ENCODE measurements around the gene TPH2.

DNA sequence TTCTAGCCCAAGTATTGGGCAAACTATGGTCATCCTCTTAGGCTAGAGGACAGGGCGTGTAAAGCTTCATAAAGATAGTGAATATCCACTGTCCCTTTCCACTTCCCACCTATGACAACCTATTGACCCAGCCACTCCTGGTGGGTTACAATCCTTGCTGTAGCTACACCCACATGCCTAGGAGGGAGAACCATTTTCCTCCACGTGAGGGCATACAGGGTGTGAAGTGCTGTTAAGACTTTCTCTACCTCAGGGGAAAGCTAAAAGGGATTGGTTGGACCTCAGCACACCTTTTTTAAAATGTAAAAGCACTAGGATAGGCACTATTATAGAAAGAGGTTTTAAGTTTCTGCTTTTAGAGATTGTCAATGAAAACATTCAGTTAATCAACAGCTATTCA, 124.4 kb downstream of the TPH2 start:
- TF ChIP-seq POLR2A (IDR thresholded peaks at IDR 0.05; ENCODE audit: low read depth, low read length): no peak
- TF ChIP-seq POLR2AphosphoS5 (IDR thresholded peaks at IDR 0.05; ENCODE audit: low read depth, low read length): no peak
- no peak for TF ChIP-seq TAF1 (IDR thresholded peaks at IDR 0.05; ENCODE audit: low read depth, low read length)
- TF ChIP-seq SPI1 (IDR thresholded peaks at IDR 0.05; ENCODE audit: low read depth, low read length): no peak

All from GM12891 (cell line).